HEK293 (cell line): ENCODE results near the gene NRIP1.

Source experiments
- CTCF ChIA-PET: fragments of 350-600 bp; formaldehyde crosslinking; extraction: SDS; loops from one replicate; lab custom pipeline; 2021; ENCODE audit warnings: antibody characterized with exemption; lab: Yijun Ruan, JAX
- POLR2A ChIA-PET: fragments of 300-600 bp; formaldehyde crosslinking; extraction: SDS; loops from one replicate; lab custom pipeline; 2020; ENCODE audit warnings: antibody characterized with exemption, inconsistent platforms; lab: Yijun Ruan, JAX
- H3K27ac ChIP-seq: fragments of 200-500 bp; sonication (Bioruptor generic); 2 replicates; pipeline ENCODE4 v1.5.1; 2014; ENCODE audit warnings: low read depth, low read length, control low read depth, inconsistent platforms; ENCODE audit errors: extremely low read depth
- H3K36me3 ChIP-seq, 2 experiments: fragments of 200-500 bp in 1 of 2; sonication (Bioruptor generic) in 1 of 2; 1 replicate in 1 of 2; 2 replicates in 1 of 2; pipeline ENCODE4 v1.5.1; 2014 to 2017; ENCODE audit warnings: inconsistent platforms in 2 of 2, low read length in 2 of 2; ENCODE audit not compliant: control insufficient read depth in 2 of 2, insufficient read depth in 1 of 2
- H3K4me1 ChIP-seq: fragments of 200-500 bp; sonication (Bioruptor generic); 2 replicates; pipeline ENCODE4 v1.5.1; 2014; ENCODE audit warnings: mild to moderate bottlenecking, low read length, inconsistent platforms; ENCODE audit not compliant: control insufficient read depth, insufficient read depth
- H3K4me3 ChIP-seq: 2 replicates; pipeline ENCODE4 v1.5.1; 2011; ENCODE audit warnings: low read depth, mild to moderate bottlenecking, control low read depth, low read length, moderate library complexity
- H3K9me3 ChIP-seq: fragments of 200-500 bp; sonication (Bioruptor generic); 2 replicates; pipeline ENCODE4 v1.5.1; 2014; ENCODE audit warnings: low read depth, low read length, inconsistent platforms; ENCODE audit not compliant: control insufficient read depth, insufficient read depth
- IKZF3 ChIP-seq: fragments of 450-650 bp; IDR thresholded peaks from 2 replicates; pipeline ENCODE4 v1.5.0; 2018; ENCODE audit warnings: missing biosample characterization, mild to moderate bottlenecking, missing genetic modification characterization, moderate library complexity
- KLF7 ChIP-seq: fragments of 450-650 bp; formaldehyde crosslinking; IDR thresholded peaks from 2 replicates; pipeline ENCODE4 v1.5.1; 2016; ENCODE audit warnings: missing biosample characterization, missing genetic modification characterization, borderline replicate concordance
- MEIS1 ChIP-seq: sonication (generic); formaldehyde crosslinking; IDR thresholded peaks from 2 replicates; pipeline ENCODE4 v1.8.1; 2022; ENCODE audit warnings: missing genetic modification reagents, mild to moderate bottlenecking, borderline replicate concordance
- REPIN1 ChIP-seq: fragments of 450-650 bp; formaldehyde crosslinking; IDR thresholded peaks from 2 replicates; pipeline ENCODE4 v1.5.1; 2017; ENCODE audit warnings: missing biosample characterization, missing genetic modification characterization, low read depth
- SETDB1 ChIP-seq: IDR thresholded peaks from one replicate; pipeline ENCODE4 v1.6.1; 2017; ENCODE audit warnings: mild to moderate bottlenecking, low read length, moderate library complexity, mixed read lengths; ENCODE audit not compliant: insufficient read length
- ZBTB8A ChIP-seq: fragments of 450-650 bp; formaldehyde crosslinking; IDR thresholded peaks from 2 replicates; pipeline ENCODE4 v1.5.1; 2016; ENCODE audit warnings: missing biosample characterization, missing genetic modification characterization
- ZNF138 ChIP-seq: fragments of 450-650 bp; formaldehyde crosslinking; IDR thresholded peaks from 2 replicates; pipeline ENCODE4 v1.5.1; 2016; ENCODE audit warnings: missing biosample characterization, missing genetic modification characterization, borderline replicate concordance
- ZNF214 ChIP-seq: fragments of 450-650 bp; formaldehyde crosslinking; IDR thresholded peaks from 2 replicates; pipeline ENCODE4 v1.5.1; 2017; ENCODE audit warnings: missing biosample characterization, mild to moderate bottlenecking, missing genetic modification characterization, borderline replicate concordance
- ZNF221 ChIP-seq: fragments of 450-650 bp; formaldehyde crosslinking; IDR thresholded peaks from 2 replicates; pipeline ENCODE4 v1.5.1; 2017; ENCODE audit warnings: missing biosample characterization, missing genetic modification characterization, borderline replicate concordance
- ZNF302 ChIP-seq: fragments of 450-650 bp; formaldehyde crosslinking; IDR thresholded peaks from 2 replicates; pipeline ENCODE4 v1.5.1; 2016; ENCODE audit warnings: missing biosample characterization, missing genetic modification characterization, low read depth
- ZNF341 ChIP-seq: fragments of 450-650 bp; formaldehyde crosslinking; IDR thresholded peaks from 2 replicates; pipeline ENCODE4; 2016; ENCODE audit warnings: low read depth, missing biosample characterization, missing genetic modification characterization
- ZNF354C ChIP-seq: fragments of 450-650 bp; formaldehyde crosslinking; IDR thresholded peaks from 2 replicates; pipeline ENCODE4 v1.5.1; 2016; ENCODE audit warnings: missing biosample characterization, missing genetic modification characterization, low read depth, borderline replicate concordance
- ZNF366 ChIP-seq: fragments of 450-650 bp; formaldehyde crosslinking; conservative IDR thresholded peaks from 2 replicates; pipeline ENCODE4 v1.5.1; 2016; ENCODE audit warnings: missing biosample characterization, missing genetic modification characterization
- ZNF426 ChIP-seq: fragments of 450-650 bp; formaldehyde crosslinking; IDR thresholded peaks from 2 replicates; pipeline ENCODE4 v1.5.1; 2017; ENCODE audit warnings: missing biosample characterization, missing genetic modification characterization, mild to moderate bottlenecking, inconsistent platforms, moderate library complexity
- ZNF571 ChIP-seq: fragments of 450-650 bp; formaldehyde crosslinking; IDR thresholded peaks from 2 replicates; pipeline ENCODE4 v1.5.0; 2017; ENCODE audit warnings: missing biosample characterization, missing genetic modification characterization
- ZNF664 ChIP-seq: fragments of 450-650 bp; formaldehyde crosslinking; IDR thresholded peaks from 2 replicates; pipeline ENCODE4 v1.5.1; 2016; ENCODE audit warnings: missing biosample characterization, missing genetic modification characterization
- ZNF677 ChIP-seq: fragments of 450-650 bp; IDR thresholded peaks from 2 replicates; pipeline ENCODE4 v1.5.0; 2018; ENCODE audit warnings: missing biosample characterization, mild to moderate bottlenecking, missing genetic modification characterization, moderate library complexity
- ZNF777 ChIP-seq: fragments of 450-650 bp; formaldehyde crosslinking; IDR thresholded peaks from 2 replicates; pipeline ENCODE4 v1.5.1; 2017; ENCODE audit warnings: missing biosample characterization, missing genetic modification characterization, borderline replicate concordance
- ZNF791 ChIP-seq: fragments of 450-650 bp; formaldehyde crosslinking; IDR thresholded peaks from 2 replicates; pipeline ENCODE4 v1.5.1; 2016; ENCODE audit warnings: missing biosample characterization, missing genetic modification characterization
- ZNF843 ChIP-seq: fragments of 450-650 bp; formaldehyde crosslinking; IDR thresholded peaks from 2 replicates; pipeline ENCODE4 v1.5.1; 2016; ENCODE audit warnings: missing biosample characterization, missing genetic modification characterization
- ZSCAN16 ChIP-seq: fragments of 450-650 bp; formaldehyde crosslinking; IDR thresholded peaks from 2 replicates; pipeline ENCODE4 v1.5.1; 2016; ENCODE audit warnings: missing biosample characterization, missing genetic modification characterization
- TF ChIP-seq, protein P1 (sequence below): fragments of 450-650 bp; formaldehyde crosslinking; IDR thresholded peaks from 2 replicates; pipeline ENCODE4 v1.5.1; 2016; ENCODE audit warnings: missing biosample characterization, missing genetic modification characterization
- TF ChIP-seq, protein P2 (sequence below): fragments of 450-650 bp; IDR thresholded peaks from 2 replicates; pipeline ENCODE4 v1.5.1; 2018; ENCODE audit warnings: missing biosample characterization, missing genetic modification characterization
- TF ChIP-seq, protein P3 (sequence below): fragments of 450-650 bp; formaldehyde crosslinking; IDR thresholded peaks from 2 replicates; pipeline ENCODE4 v1.5.1; 2017; ENCODE audit warnings: missing biosample characterization, mild to moderate bottlenecking, missing genetic modification characterization, moderate library complexity
- TF ChIP-seq, protein P4 (sequence below): fragments of 450-650 bp; formaldehyde crosslinking; IDR thresholded peaks from 2 replicates; pipeline ENCODE4 v1.5.1; 2017; ENCODE audit warnings: missing biosample characterization, missing genetic modification characterization
- TF ChIP-seq, protein P5 (sequence below): fragments of 450-650 bp; formaldehyde crosslinking; IDR thresholded peaks from 2 replicates; pipeline ENCODE4 v1.5.1; 2016; ENCODE audit warnings: missing biosample characterization, missing genetic modification characterization

NRIP1 gene

DNA sequence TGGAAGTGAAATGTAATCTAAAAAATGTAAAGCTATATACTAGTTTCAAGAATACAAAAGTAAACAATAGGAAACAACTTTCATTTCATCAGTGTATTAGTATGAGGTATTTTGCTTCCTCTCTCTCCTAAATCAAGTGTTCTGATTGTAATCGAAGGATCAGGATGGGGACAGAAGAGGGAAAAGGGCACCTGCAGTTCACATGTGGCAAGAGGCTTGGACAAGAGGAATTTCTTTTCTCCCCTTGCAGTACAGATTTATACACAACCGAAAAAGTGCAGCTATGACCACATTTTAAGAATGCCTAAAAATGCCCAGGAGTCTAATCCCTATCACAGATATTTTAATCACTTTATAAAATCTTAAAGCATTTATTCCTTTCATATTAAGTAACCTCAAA is 63.7 kb downstream of the NRIP1 start:
- H3K27ac ChIP-seq = no peak overlapping the region
- ChIA-PET CTCF (interaction anchor here (0.6 kb wide), 1 partner anchor 481 kb away, joined by 3 read pairs; no protein-coding TSS in a partner anchor), POLR2A (no interaction called here)
- no peaks in the 10 kb centered on the region for H3K36me3 ChIP-seq
- H3K4me1 ChIP-seq = peaks cover 43% of the 10 kb centered on the region
- no peak for TF ChIP-seq ZNF354C (tag by site-specific recombination)
- no peak overlapping the region for H3K4me3 ChIP-seq
- no peaks in the 10 kb centered on the region for H3K9me3 ChIP-seq

DNA sequence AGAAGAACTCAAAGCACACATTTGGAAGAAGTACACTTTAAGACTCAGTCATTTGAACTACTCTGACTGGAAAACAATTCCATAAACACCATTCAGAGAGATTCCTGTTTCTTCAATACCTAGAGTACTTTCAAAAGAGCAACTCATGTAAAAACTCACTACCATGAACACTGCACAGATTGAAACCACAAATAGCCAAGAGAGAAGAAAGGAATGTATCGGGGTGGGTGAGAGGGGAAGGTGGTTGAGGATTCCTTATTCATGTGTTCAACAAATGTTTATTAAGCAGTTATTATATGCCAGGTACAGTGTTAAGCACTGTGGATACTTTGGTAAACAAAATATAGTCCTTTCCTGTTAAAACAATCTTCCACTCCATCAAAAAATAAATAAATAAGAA is 64.7 kb downstream of the NRIP1 start:
- no peaks in the 10 kb centered on the region for H3K9me3 ChIP-seq
- no peak overlapping the region for H3K27ac ChIP-seq
- no peaks in the 10 kb centered on the region for H3K36me3 ChIP-seq
- ChIA-PET POLR2A (no interaction called here), CTCF (no interaction called here)
- H3K4me1 ChIP-seq = peaks cover 34% of the 10 kb centered on the region
- H3K4me3 ChIP-seq = no peak overlapping the region
- TF ChIP-seq ZSCAN16 (tag by site-specific recombination) (no peak), MEIS1 (CRISPR knock-in tag) (no peak), ZNF341 (tag by site-specific recombination) (no peak), ZNF426 (no peak), IKZF3 (tag by site-specific recombination) (no peak)

DNA sequence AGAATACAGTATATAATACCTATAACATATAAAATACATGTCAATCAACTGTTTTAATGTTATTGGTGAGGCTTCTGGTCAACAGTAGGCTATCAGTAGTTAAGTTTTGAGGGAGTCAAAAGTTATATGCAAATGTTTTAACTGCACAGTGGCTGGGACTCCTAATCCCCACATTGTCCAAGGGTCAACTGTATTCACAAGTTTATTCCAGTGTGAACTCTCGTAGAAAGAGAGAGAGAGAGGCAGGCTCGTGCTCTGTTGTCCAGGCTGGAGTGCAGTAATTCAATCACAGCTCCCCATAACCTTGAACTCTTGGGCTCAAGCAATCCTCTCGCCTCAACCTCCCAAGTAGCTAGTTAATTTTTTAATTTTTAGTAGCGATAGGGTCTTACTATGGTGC is 66.0 kb downstream of the NRIP1 start:
- POLR2A ChIA-PET = no interaction called here
- H3K4me1 ChIP-seq = peaks cover 21% of the 10 kb centered on the region

DNA sequence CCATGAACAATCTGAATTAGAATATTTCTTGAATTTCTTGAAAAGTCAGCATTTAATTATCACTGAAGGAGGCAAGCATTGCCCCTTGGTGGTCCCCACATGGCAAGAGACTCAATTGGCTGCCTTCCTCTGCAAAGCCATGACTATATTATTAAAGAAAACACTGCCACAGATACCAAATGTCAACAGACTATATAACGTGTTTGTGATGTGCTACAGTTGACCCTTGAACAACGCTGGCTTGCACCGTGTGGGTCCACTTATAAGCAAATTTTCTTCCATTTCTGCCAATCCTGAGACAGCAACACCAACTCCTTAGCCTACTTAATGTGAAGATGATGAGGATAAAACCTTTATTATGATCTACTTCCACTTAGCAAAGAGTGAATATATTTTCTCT is 66.5 kb downstream of the NRIP1 start:
- POLR2A ChIA-PET = no interaction called here
- no peak overlapping the region for H3K27ac ChIP-seq
- CTCF ChIA-PET = interaction anchor here (1.2 kb wide), 1 partner anchor 7 kb away, joined by 4 read pairs; no protein-coding TSS in a partner anchor

More for the DNA sequence above, 66.0 kb downstream of the NRIP1 start:
- Histone ChIP-seq H3K4me3 (no peak overlapping the region), H3K36me3 (no peaks in the 10 kb centered on the region), H3K9me3 (no peaks in the 10 kb centered on the region), H3K27ac (no peak overlapping the region)
- no peak for TF ChIP-seq ZNF138
- no peak for TF ChIP-seq KLF7 (tag by site-specific recombination)
- no peak for TF ChIP-seq ZNF777 (tag by site-specific recombination)
- no peak for TF ChIP-seq ZNF664 (tag by site-specific recombination)
- no peak for TF ChIP-seq ZBTB8A (tag by site-specific recombination)
- TF ChIP-seq, protein P1, sequence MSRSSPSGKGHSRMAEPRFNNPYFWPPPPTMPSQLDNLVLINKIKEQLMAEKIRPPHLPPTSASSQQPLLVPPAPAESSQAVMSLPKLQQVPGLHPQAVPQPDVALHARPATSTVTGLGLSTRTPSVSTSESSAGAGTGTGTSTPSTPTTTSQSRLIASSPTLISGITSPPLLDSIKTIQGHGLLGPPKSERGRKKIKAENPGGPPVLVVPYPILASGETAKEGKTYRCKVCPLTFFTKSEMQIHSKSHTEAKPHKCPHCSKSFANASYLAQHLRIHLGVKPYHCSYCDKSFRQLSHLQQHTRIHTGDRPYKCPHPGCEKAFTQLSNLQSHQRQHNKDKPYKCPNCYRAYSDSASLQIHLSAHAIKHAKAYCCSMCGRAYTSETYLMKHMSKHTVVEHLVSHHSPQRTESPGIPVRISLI (tag by site-specific recombination) = no peak
- TF ChIP-seq ZNF214 = no peak
- CTCF ChIA-PET = no interaction called here

More for the DNA sequence above, 66.5 kb downstream of the NRIP1 start:
- H3K4me3 ChIP-seq = no peak overlapping the region
- TF ChIP-seq ZNF221 (tag by site-specific recombination) (no peak), ZNF843 (tag by site-specific recombination) (no peak), IKZF3 (tag by site-specific recombination) (no peak), ZNF571 (tag by site-specific recombination) (no peak), ZNF791 (tag by site-specific recombination) (no peak), SETDB1 (no peak), ZNF302 (no peak), ZNF677 (no peak), REPIN1 (tag by site-specific recombination) (no peak), ZNF366 (tag by site-specific recombination) (no peak)
- TF ChIP-seq, protein P2, sequence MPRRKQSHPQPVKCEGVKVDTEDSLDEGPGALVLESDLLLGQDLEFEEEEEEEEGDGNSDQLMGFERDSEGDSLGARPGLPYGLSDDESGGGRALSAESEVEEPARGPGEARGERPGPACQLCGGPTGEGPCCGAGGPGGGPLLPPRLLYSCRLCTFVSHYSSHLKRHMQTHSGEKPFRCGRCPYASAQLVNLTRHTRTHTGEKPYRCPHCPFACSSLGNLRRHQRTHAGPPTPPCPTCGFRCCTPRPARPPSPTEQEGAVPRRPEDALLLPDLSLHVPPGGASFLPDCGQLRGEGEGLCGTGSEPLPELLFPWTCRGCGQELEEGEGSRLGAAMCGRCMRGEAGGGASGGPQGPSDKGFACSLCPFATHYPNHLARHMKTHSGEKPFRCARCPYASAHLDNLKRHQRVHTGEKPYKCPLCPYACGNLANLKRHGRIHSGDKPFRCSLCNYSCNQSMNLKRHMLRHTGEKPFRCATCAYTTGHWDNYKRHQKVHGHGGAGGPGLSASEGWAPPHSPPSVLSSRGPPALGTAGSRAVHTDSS (tag by site-specific recombination) = no peak
- TF ChIP-seq, protein P3, sequence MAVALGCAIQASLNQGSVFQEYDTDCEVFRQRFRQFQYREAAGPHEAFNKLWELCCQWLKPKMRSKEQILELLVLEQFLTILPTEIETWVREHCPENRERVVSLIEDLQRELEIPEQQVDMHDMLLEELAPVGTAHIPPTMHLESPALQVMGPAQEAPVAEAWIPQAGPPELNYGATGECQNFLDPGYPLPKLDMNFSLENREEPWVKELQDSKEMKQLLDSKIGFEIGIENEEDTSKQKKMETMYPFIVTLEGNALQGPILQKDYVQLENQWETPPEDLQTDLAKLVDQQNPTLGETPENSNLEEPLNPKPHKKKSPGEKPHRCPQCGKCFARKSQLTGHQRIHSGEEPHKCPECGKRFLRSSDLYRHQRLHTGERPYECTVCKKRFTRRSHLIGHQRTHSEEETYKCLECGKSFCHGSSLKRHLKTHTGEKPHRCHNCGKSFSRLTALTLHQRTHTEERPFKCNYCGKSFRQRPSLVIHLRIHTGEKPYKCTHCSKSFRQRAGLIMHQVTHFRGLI (tag by site-specific recombination) = no peak
- TF ChIP-seq, protein P4, sequence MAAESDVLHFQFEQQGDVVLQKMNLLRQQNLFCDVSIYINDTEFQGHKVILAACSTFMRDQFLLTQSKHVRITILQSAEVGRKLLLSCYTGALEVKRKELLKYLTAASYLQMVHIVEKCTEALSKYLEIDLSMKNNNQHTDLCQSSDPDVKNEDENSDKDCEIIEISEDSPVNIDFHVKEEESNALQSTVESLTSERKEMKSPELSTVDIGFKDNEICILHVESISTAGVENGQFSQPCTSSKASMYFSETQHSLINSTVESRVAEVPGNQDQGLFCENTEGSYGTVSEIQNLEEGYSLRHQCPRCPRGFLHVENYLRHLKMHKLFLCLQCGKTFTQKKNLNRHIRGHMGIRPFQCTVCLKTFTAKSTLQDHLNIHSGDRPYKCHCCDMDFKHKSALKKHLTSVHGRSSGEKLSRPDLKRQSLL (tag by site-specific recombination) = no peak
- TF ChIP-seq, protein P5, sequence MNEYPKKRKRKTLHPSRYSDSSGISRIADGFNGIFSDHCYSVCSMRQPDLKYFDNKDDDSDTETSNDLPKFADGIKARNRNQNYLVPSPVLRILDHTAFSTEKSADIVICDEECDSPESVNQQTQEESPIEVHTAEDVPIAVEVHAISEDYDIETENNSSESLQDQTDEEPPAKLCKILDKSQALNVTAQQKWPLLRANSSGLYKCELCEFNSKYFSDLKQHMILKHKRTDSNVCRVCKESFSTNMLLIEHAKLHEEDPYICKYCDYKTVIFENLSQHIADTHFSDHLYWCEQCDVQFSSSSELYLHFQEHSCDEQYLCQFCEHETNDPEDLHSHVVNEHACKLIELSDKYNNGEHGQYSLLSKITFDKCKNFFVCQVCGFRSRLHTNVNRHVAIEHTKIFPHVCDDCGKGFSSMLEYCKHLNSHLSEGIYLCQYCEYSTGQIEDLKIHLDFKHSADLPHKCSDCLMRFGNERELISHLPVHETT = no peak
- peaks cover 16% of the 10 kb centered on the region for H3K4me1 ChIP-seq
- no peaks in the 10 kb centered on the region for H3K36me3 ChIP-seq
- no peaks in the 10 kb centered on the region for H3K9me3 ChIP-seq
